GM12875 (cell line): ENCODE data around the gene ANAPC16.

Experiments
- H3K4me3 ChIP-seq: one replicate; pipeline ENCODE4 v1.5.1; 2011; ENCODE audit warnings: low read depth, low read length, control low read depth
- TF ChIP-seq, protein P1 (sequence below): IDR thresholded peaks from 2 replicates; pipeline ENCODE4 v1.5.1; 2011; ENCODE audit warnings: low read depth, mild to moderate bottlenecking, control low read depth, inconsistent platforms, low read length, moderate library complexity, borderline replicate concordance; ENCODE audit not compliant: insufficient read depth

The ANAPC16 gene

DNA sequence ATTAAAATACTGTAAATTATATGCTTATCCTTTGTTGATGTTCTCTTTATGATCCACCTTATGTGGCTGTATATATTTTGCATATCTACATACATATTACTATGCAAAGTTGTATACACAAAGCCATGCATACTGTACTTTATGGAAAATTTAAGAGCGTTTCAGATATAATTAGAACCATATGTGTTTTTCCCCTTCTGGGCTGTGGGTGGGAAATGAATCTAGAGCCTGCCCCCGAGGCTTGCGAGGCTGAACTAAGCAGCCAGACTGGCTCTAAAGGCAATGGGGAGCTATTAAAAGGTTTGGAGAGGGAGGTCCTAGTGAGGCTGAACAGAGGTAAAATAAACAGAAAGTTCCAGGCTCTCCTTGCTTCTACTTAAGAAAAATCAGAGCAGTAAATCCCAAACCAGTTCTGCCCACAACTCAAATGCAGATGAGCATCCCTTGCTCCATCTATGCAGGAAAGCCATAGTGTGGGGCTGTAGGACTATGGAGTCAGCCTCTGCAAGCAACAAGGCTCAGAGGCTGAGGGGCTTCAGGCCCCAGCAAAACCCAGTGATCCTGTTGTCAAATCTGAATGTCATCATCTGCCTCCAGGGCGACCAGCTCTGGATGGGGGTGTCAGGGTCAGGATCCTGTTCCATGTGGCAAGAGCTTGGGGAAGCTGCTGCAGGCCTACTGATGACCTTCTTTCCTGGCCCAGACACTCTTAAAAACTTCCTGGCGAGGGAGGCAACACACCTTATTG lies 43.9 kb downstream of the ANAPC16 start:
- TF ChIP-seq, protein P1, sequence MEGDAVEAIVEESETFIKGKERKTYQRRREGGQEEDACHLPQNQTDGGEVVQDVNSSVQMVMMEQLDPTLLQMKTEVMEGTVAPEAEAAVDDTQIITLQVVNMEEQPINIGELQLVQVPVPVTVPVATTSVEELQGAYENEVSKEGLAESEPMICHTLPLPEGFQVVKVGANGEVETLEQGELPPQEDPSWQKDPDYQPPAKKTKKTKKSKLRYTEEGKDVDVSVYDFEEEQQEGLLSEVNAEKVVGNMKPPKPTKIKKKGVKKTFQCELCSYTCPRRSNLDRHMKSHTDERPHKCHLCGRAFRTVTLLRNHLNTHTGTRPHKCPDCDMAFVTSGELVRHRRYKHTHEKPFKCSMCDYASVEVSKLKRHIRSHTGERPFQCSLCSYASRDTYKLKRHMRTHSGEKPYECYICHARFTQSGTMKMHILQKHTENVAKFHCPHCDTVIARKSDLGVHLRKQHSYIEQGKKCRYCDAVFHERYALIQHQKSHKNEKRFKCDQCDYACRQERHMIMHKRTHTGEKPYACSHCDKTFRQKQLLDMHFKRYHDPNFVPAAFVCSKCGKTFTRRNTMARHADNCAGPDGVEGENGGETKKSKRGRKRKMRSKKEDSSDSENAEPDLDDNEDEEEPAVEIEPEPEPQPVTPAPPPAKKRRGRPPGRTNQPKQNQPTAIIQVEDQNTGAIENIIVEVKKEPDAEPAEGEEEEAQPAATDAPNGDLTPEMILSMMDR, result no peak
- no peak overlapping the region for H3K4me3 ChIP-seq

DNA sequence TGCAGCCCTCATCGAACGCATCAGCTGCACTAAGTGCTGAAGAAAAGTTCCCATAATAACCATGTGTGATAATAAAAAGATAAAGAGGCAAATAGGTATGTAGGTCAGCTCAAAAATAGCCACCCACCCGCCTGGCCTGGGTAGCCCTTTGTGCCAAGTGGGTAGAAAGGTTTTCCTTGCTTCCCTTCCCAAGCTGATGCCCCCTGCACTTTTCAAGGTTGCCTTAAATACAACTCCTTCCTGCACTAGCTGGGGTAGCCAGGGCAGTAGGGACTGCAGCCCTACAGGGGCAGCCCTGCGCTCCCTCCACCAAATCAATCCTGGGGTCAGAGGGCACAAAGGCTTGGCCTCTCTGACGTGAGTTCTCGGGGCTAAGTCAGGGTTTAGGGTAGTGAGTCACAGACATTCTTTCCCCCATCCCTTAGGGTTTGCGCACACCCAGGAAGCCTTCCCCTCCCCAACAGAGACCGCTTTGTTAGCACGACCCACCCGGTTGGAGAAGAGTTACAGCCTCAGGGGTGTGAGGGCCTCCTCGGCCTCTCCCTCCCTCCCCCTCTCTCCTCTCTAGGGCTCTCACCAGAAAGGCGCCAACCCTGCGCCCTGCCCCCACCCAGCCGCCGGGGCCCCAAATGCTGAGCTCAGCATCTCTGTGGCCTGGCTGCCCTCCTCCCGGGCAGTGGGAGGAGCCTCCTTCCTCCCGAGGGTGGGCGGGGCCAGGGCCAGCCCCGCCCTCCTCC lies 44.6 kb downstream of the ANAPC16 start:
- TF ChIP-seq, protein P1, result no peak
- H3K4me3 ChIP-seq, result peak overlapping the region; percentile 48

DNA sequence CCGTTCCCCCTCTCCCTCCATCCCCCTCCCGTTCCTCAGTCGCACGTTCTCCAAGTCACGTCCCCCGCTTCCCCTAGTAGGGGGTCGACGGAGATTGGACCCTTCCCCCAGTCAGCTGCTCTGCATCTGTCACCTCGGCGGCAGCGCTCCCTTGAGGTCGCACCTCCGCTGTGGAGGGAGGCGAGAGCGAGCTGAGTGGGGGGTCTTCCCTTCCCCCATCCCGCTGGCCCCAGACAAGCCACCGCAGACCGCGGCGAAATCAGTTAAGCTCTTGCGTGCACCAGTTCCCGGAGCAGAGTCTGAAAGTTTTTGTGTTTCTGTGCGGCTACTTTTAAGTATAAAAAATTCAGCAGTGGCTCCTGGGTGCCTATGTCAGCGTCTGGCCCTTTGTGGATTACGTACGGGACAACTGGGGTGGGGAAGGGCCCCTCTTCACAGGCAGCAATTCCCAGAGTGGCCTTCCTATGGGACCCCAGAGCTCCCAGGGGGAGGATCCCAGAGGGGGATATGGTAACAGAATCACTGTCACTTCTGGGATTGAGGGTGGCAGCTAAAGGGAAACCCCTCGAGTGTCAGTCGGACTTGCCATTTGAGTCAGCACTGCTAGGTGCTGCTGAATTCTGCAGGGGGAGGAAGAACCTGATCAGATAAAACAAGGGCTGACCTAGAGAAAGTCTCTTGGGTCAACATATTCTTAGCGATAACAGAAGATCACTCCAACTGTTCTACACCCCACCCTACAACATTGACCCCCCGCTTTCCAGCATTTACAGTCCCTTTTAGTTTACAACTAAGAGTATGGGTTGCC lies 45.4 kb downstream of the ANAPC16 start:
- TF ChIP-seq, protein P1, result no peak
- peak overlapping the region; percentile 48 for H3K4me3 ChIP-seq

DNA sequence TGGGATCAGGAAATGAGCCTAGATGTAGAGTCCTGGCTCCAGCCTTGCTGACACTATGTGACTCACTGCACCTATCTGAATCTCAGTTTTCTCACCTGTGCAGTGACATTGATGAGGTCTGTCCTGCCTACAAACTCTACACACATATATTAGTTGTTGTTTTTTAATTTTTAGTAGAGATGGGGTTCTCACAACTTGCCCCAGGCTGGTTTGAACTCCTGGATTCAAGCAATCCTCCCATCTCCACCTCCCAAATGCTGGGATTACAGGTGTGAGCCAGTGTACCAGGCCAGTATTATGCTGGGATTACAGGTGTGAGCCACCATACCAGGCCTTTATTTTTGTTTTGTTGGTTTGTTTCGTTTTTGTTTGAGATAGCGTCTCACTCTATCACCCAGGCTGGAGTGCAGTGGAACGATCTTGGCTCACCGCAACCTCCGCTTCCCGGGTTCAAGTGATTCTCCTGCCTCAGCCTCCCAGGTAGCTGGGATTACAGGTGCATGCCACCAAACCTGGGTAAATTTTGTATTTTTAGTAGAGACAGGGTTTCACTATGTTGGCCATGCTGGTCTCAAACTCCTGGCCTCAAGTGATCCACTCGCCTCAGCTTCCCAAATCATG lies 46.1 kb downstream of the ANAPC16 start:
- no peak overlapping the region for H3K4me3 ChIP-seq
- TF ChIP-seq, protein P1, result no peak

DNA sequence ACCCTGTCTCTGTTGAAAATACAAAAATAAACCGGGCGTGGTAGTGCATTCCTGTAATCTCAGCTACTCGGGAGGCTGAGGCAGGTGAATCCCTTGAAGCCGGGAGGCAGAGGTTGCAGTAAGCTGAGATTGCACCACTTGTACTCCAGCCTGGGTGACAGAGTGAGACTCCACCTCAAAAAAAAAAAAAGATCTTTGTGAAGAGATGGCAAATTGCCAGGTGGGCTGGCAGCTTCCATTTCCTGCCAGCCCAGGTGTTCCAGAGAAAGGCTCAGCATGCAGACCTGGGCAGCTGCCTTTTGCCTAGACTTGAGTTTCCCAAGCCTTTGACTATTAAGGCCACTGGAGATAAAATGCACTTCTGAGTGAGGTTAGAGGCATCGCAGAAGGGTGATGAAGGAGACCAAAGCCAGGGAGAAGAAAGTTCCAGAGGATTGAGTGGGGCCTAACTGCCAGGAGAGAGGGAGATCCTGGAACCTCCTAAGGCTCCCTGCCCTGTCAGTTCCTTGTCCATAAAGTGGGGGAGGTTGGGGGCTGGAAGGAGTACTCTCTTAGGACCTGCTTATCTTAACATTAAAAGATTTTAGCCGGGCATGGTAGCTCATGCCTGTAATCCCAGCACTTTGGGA lies 47.9 kb downstream of the ANAPC16 start:
- TF ChIP-seq, protein P1, result no peak
- H3K4me3 ChIP-seq, result no peak overlapping the region

DNA sequence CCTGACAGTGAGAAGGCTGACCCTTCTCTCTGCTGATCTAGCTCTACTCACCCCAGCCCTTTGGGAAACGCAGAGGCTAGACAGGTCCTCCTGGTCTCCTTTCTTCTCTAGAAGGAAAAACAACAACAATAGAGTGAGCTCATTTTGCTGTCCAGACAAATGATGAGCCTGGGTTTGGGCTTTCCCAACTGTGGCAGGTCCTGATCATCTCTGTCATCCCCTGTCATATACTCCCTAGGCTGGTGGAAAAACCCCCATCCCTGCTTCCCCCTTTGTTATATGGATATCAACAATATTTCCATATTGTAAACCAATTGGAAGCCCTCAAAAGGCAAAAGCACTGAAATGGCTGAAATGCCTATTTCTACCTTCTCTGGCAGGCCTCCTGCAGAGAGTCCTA lies 48.7 kb downstream of the ANAPC16 start:
- TF ChIP-seq, protein P1, result no peak
- H3K4me3 ChIP-seq, result no peak overlapping the region
